MM.1S (cell line): ENCODE results near the gene WASL.

Experiments used
- EZH2 ChIP-seq: fragments of 300-600 bp; sonication (generic); optimal IDR thresholded peaks from 2 replicates; pipeline ENCODE3; 2017; ENCODE audit warnings: low read depth, mild to moderate bottlenecking, antibody characterized with exemption, low read length, mixed read lengths
- EZH2phosphoT487 ChIP-seq: fragments of 300-600 bp; sonication (generic); IDR thresholded peaks from 2 replicates; pipeline ENCODE4 v1.6.1; 2018; ENCODE audit warnings: antibody characterized with exemption, low read length
- TF ChIP-seq, protein P1 (sequence below): fragments of 300-600 bp; sonication (generic); IDR thresholded peaks from 2 replicates; pipeline ENCODE4 v1.5.1; 2016; ENCODE audit warnings: antibody characterized with exemption, low read length, mixed read lengths

DNA sequence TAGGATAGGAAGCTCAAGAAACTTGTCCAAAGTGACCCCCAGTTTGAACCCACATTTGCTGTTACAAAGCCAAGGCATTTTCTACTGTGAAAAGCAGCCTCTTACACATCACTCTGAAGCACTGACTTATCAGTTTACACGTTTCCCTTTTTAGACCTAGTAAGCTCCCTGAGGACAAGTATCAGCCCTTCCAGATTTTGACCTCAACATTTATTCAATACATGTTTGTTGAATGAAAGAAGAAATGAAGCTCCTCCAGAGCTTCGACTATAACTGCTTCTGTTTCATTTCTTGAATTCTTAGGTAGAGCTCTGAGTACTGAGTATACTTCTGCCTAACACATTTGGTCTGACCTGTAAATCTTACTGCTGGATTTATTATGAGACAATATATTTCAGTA is 2.7 kb downstream of the WASL start:
- TF ChIP-seq, protein P1, sequence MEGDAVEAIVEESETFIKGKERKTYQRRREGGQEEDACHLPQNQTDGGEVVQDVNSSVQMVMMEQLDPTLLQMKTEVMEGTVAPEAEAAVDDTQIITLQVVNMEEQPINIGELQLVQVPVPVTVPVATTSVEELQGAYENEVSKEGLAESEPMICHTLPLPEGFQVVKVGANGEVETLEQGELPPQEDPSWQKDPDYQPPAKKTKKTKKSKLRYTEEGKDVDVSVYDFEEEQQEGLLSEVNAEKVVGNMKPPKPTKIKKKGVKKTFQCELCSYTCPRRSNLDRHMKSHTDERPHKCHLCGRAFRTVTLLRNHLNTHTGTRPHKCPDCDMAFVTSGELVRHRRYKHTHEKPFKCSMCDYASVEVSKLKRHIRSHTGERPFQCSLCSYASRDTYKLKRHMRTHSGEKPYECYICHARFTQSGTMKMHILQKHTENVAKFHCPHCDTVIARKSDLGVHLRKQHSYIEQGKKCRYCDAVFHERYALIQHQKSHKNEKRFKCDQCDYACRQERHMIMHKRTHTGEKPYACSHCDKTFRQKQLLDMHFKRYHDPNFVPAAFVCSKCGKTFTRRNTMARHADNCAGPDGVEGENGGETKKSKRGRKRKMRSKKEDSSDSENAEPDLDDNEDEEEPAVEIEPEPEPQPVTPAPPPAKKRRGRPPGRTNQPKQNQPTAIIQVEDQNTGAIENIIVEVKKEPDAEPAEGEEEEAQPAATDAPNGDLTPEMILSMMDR = no peak
- TF ChIP-seq EZH2phosphoT487 = no peak
- TF ChIP-seq EZH2 = no peak
